K562 (cell line): Measurements from ENCODE around the gene ESRRB. TPM values are rescaled to one million over a fixed set of nuclear protein-coding genes. Genes with fewer than 3 reads are reported as not detected.

ENCODE experiments used
- ATAC-seq: fragments of 200-7000 bp; cut with Tn5 transposase; 3 replicates; pipeline ENCODE4 v1.9.1; 2020; ENCODE audit warnings: moderate library complexity
- BruUV-seq: library from RNA; stranded (reverse); fragments of 400-500 nt; replicated peaks from 2 replicates; lab custom pipeline; 2021; lab: Mats Ljungman, UMichigan
- CTCF ChIA-PET: fragments of 300-600 bp; formaldehyde crosslinking; extraction: SDS; loops from one replicate; lab custom pipeline; 2021; ENCODE audit warnings: low intra/inter-chr PET ratio; lab: Yijun Ruan, JAX
- POLR2A ChIA-PET: fragments of 300-600, 350-650 bp; sonication (Branson Sonifier 250); formaldehyde crosslinking; extraction: SDS; loops from one replicate; lab custom pipeline; 2021; ENCODE audit warnings: antibody characterized with exemption, inconsistent platforms; lab: Yijun Ruan, JAX
- DNase-seq, 4 experiments: peaks; one replicate each; pipeline versions ENCODE4 v3.0.0 to v3.0.0-alpha.2; 2011 to 2018; ENCODE audit warnings: low spot score in 3 of 4, mixed read lengths in 3 of 4; ENCODE audit errors: extremely low read depth in 1 of 4
- FAIRE-seq: peaks from 2 replicates; lab custom pipeline; 2011; peaks lifted over from hg19 to GRCh38; lab: Jason Lieb, UNC
- H2AFZ ChIP-seq: 2 replicates; pipeline ENCODE4 v1.6.0; 2011; ENCODE audit warnings: low read depth, low read length, control low read depth, inconsistent platforms
- H3K27ac ChIP-seq: fragments of 200-600 bp; 3 replicates; pipeline ENCODE4 v1.8.0; 2011; ENCODE audit warnings: low read depth, mild to moderate bottlenecking, control low read depth, inconsistent platforms, low read length, moderate library complexity, mixed read lengths; ENCODE audit errors: extremely low read depth
- H3K27me3 ChIP-seq, 2 experiments: fragments of 300-600 bp in 1 of 2; 2 replicates in 1 of 2; 3 replicates in 1 of 2; pipeline versions ENCODE4 v1.6.0 to v1.8.0; 2011; ENCODE audit warnings: inconsistent platforms in 2 of 2, low read length in 2 of 2, mild to moderate bottlenecking in 1 of 2, mixed read lengths in 1 of 2, moderate library complexity in 1 of 2; ENCODE audit not compliant: control insufficient read depth in 2 of 2, insufficient read depth in 2 of 2
- H3K36me3 ChIP-seq: fragments of 300-600 bp; 3 replicates; pipeline ENCODE4 v1.8.0; 2011; ENCODE audit warnings: mild to moderate bottlenecking, low read length, inconsistent platforms; ENCODE audit not compliant: control insufficient read depth, insufficient read depth
- H3K4me1 ChIP-seq, 2 experiments: fragments of 200-600 bp in 1 of 2; replicated peaks in 1 of 2; 2 replicates in 1 of 2; 3 replicates in 1 of 2; pipeline versions ENCODE4 v1.5.1 to v1.8.0; 2011; ENCODE audit warnings: inconsistent platforms in 2 of 2, low read length in 2 of 2, mild to moderate bottlenecking in 1 of 2, mixed read lengths in 1 of 2, moderate library complexity in 1 of 2; ENCODE audit not compliant: control insufficient read depth in 2 of 2, insufficient read depth in 2 of 2
- H3K4me2 ChIP-seq: 2 replicates; pipeline ENCODE4 v1.6.1; 2011; ENCODE audit warnings: low read length, control low read depth, inconsistent platforms, mixed read lengths; ENCODE audit not compliant: insufficient read depth
- H3K4me3 ChIP-seq: fragments of 200-600 bp; sonication (generic), shearing (Covaris generic); 2 replicates; pipeline ENCODE4 v1.5.1; 2016; ENCODE audit warnings: control low read depth, inconsistent platforms
- H3K79me2 ChIP-seq: fragments of 200-600 bp; 3 replicates; pipeline ENCODE4 v1.8.0; 2011; ENCODE audit warnings: low read length, inconsistent platforms; ENCODE audit not compliant: control insufficient read depth, insufficient read depth
- H3K9ac ChIP-seq, 2 experiments: 2 replicates each; pipeline versions ENCODE4 v1.6.0 to v1.6.1; 2011; ENCODE audit warnings: low read depth in 2 of 2, low read length in 2 of 2, control low read depth in 1 of 2, inconsistent platforms in 1 of 2, mild to moderate bottlenecking in 1 of 2, mixed read lengths in 1 of 2; ENCODE audit not compliant: insufficient read depth in 1 of 2
- H3K9me1 ChIP-seq: one replicate; pipeline ENCODE4 v1.6.0; 2011; ENCODE audit warnings: inconsistent platforms, mild to moderate bottlenecking, low read length, moderate library complexity; ENCODE audit not compliant: control insufficient read depth, insufficient read depth
- H3K9me3 ChIP-seq: replicated peaks from 2 replicates; pipeline ENCODE4 v1.5.1; 2011; ENCODE audit warnings: low read depth, low read length, inconsistent platforms; ENCODE audit not compliant: control insufficient read depth, insufficient read depth
- H4K20me1 ChIP-seq: replicated peaks from 2 replicates; pipeline ENCODE4 v1.6.1; 2011; ENCODE audit warnings: low read length, inconsistent platforms, mixed read lengths; ENCODE audit not compliant: control insufficient read depth, insufficient read depth
- MED1 ChIP-seq: sonication (generic); formaldehyde crosslinking; IDR thresholded peaks from 2 replicates; pipeline ENCODE4 v1.8.1; 2023; ENCODE audit warnings: missing genetic modification reagents, borderline replicate concordance
- MXI1 ChIP-seq: IDR thresholded peaks from 2 replicates; pipeline ENCODE4 v1.6.1; 2011; ENCODE audit warnings: low read depth, mild to moderate bottlenecking, improper control_type of control experiment, low read length
- RFX5 ChIP-seq: IDR thresholded peaks from 2 replicates; pipeline ENCODE4 v1.6.1; 2011; ENCODE audit warnings: low read depth, mild to moderate bottlenecking, improper control_type of control experiment, low read length
- STAT5B ChIP-seq: fragments of 250-450 bp; sonication (Bioruptor Pico); IDR thresholded peaks from 2 replicates; pipeline ENCODE4 v1.8.0; 2021; ENCODE audit warnings: mild to moderate bottlenecking, inconsistent platforms
- TBP ChIP-seq: optimal IDR thresholded peaks from 2 replicates; pipeline ENCODE3; 2011; ENCODE audit warnings: low read depth, low read length, improper control_type of control experiment
- TEAD4 ChIP-seq, 2 experiments: sonication (generic) in 1 of 2; formaldehyde crosslinking in 1 of 2; IDR thresholded peaks; 2 replicates each; pipeline versions ENCODE4 v1.6.1 to v1.8.0; 2012 to 2022; ENCODE audit warnings: borderline replicate concordance in 1 of 2, inconsistent platforms in 1 of 2, low read length in 1 of 2, mild to moderate bottlenecking in 1 of 2, missing genetic modification reagents in 1 of 2
- TSHZ1 ChIP-seq: fragments of 250-450 bp; sonication (Bioruptor Pico); IDR thresholded peaks from 2 replicates; pipeline ENCODE4 v1.4.0; 2020; ENCODE audit warnings: mild to moderate bottlenecking, moderate library complexity
- ZNF143 ChIP-seq: sonication (generic); formaldehyde crosslinking; IDR thresholded peaks from 2 replicates; pipeline ENCODE4 v1.9.0; 2022; ENCODE audit warnings: mild to moderate bottlenecking, missing genetic modification reagents
- ZNF174 ChIP-seq: fragments of 250-450 bp; sonication (Bioruptor Pico); IDR thresholded peaks from 2 replicates; pipeline ENCODE4 v1.4.0; 2020; ENCODE audit warnings: mild to moderate bottlenecking
- ZNF175 ChIP-seq: fragments of 200-800 bp; sonication (Bioruptor generic); IDR thresholded peaks from 2 replicates; pipeline ENCODE4 v1.6.1; 2016; ENCODE audit warnings: low read depth, mild to moderate bottlenecking, missing genetic modification characterization, missing compliant biosample characterization
- ZNF324 ChIP-seq: fragments of 250-450 bp; sonication (Bioruptor Pico); IDR thresholded peaks from 2 replicates; pipeline ENCODE4 v1.4.0; 2020; ENCODE audit warnings: mild to moderate bottlenecking
- ZNF77 ChIP-seq: fragments of 250-450 bp; sonication (Bioruptor Pico); IDR thresholded peaks from 2 replicates; pipeline ENCODE4 v1.5.0; 2020
- WGBS: fragments of 100-300 bp; shearing (Covaris generic); methylation state at CpG from one replicate; pipeline ENCODE4 v1.1.6; 2016; ENCODE audit warnings: low coverage, mixed read lengths; ENCODE audit not compliant: insufficient coverage; ENCODE audit errors: missing lambda C conversion rate; 5-methylcytosine and 5-hydroxymethylcytosine counted together
- in situ Hi-C: fragments of 300-500 bp; cut with MboI; formaldehyde crosslinking; loops from 4 replicates; pipeline ENCODE4 v1.15.0; 2018; ENCODE audit warnings: inconsistent platforms, mixed read lengths
- intact Hi-C: fragments of 100-400 bp; cut with micrococcal nuclease; formaldehyde crosslinking; loops from 2 replicates; pipeline ENCODE4 v1.14.2; 2022
- polyA plus RNA-seq, 8 experiments: library from polyadenylated mRNA; depleted of rRNA in 4 of 8; stranded (reverse) in 5 of 8; unstranded in 3 of 8; fragments of >200 nt; fragmentation: Nextera tagmentation in 2 of 8; fragmentation: Illumina TruSeq in 1 of 8; extraction: Ambion mirVana in 2 of 8; extraction: Trizol in 1 of 8; gene quantifications; 2 replicates each; pipeline versions ENCODE4 v1.2.1 to v1.2.3, GENCODE V29; 2011 to 2014; ENCODE audit warnings: inconsistent platforms in 1 of 8, missing spikeins in 1 of 8
- total RNA-seq, 7 experiments: library from RNA; depleted of rRNA in 6 of 7; stranded (reverse); fragments of >200 nt in 6 of 7; fragmentation: Illumina TruSeq in 2 of 7; extraction: Trizol in 2 of 7; gene quantifications; 2 replicates each; pipeline versions ENCODE4 v1.2.1 to v1.2.3, GENCODE V29; 2011 to 2021; ENCODE audit warnings: low replicate concordance in 1 of 7
- TF ChIP-seq, protein P1 (sequence below): fragments of 450-650 bp; IDR thresholded peaks from 2 replicates; pipeline ENCODE4 v1.6.1; 2014; ENCODE audit warnings: low read depth, mild to moderate bottlenecking, moderate library complexity, borderline replicate concordance
- TF ChIP-seq, protein P2 (sequence below): sonication (generic); IDR thresholded peaks from 2 replicates; pipeline ENCODE4 v1.6.1; 2016
- TF ChIP-seq, protein P3 (sequence below): fragments of 250-450 bp; sonication (Bioruptor Pico); IDR thresholded peaks from 2 replicates; pipeline ENCODE4 v1.5.0; 2021

The ESRRB gene
- total and polyA plus RNA-seq, 9 of the 15 experiments (the other 6 are each of a cell fraction or from before 2014, with no cell fraction given) = 3.2 to 24.7 (median 14.5) TPM

DNA sequence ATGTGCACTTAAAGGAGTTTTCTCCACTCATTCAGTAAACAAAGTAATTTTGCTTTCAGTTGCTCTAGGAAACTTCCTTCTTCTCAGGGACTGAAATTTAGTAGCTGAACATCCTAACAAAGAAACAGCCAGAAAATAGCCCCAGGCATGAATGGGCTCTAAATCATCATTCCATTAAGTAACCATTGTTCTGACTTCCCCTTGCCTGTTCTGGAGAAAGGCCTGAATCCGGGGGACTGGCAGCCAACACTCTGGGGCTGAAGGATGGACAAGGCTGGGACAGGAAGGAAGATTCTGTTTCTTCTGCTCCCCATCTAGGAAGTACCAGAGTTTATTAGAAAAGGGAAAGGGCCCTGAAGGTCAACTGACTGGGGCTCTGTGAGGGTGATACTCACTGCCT is 104.5 kb downstream of the ESRRB start:
- intact Hi-C loops = no loop called here
- Histone ChIP-seq H4K20me1 (no peaks in the 10 kb centered on the region), H3K79me2 (no peaks in the 10 kb centered on the region), H3K9ac (no peak overlapping the region), H3K9me1 (no peaks in the 10 kb centered on the region), H3K27ac (no peak overlapping the region), H3K36me3 (peaks cover 10% of the 10 kb centered on the region; the same call in 1 of the 3 replicates), H3K9me3 (no peaks in the 10 kb centered on the region), H3K4me3 (no peak overlapping the region), H3K4me1 (no peaks in the 10 kb centered on the region), H3K27me3 (no peaks in the 10 kb centered on the region), H3K4me2 (no peak overlapping the region), H2AFZ (no peak overlapping the region)
- in situ Hi-C loops = no loop called here
- CTCF ChIA-PET = no interaction called here
- POLR2A ChIA-PET = interaction anchor here (1.1 to 1.2 kb wide), 2 partner anchors 8 to 12 kb away, joined by 3 read pairs; no protein-coding TSS in a partner anchor
- FAIRE-seq = no peak
- ATAC-seq = no peak
- DNase-seq = no peak
- no TSS peak for BruUV-seq
- no peak for TF ChIP-seq TBP
- TF ChIP-seq, protein P1, sequence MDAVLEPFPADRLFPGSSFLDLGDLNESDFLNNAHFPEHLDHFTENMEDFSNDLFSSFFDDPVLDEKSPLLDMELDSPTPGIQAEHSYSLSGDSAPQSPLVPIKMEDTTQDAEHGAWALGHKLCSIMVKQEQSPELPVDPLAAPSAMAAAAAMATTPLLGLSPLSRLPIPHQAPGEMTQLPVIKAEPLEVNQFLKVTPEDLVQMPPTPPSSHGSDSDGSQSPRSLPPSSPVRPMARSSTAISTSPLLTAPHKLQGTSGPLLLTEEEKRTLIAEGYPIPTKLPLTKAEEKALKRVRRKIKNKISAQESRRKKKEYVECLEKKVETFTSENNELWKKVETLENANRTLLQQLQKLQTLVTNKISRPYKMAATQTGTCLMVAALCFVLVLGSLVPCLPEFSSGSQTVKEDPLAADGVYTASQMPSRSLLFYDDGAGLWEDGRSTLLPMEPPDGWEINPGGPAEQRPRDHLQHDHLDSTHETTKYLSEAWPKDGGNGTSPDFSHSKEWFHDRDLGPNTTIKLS = no peak
- no peak for TF ChIP-seq ZNF175 (CRISPR knock-in tag)
- TF ChIP-seq ZNF174 = no peak
- TF ChIP-seq TSHZ1 (CRISPR knock-in tag) = no peak
- TF ChIP-seq, protein P2, sequence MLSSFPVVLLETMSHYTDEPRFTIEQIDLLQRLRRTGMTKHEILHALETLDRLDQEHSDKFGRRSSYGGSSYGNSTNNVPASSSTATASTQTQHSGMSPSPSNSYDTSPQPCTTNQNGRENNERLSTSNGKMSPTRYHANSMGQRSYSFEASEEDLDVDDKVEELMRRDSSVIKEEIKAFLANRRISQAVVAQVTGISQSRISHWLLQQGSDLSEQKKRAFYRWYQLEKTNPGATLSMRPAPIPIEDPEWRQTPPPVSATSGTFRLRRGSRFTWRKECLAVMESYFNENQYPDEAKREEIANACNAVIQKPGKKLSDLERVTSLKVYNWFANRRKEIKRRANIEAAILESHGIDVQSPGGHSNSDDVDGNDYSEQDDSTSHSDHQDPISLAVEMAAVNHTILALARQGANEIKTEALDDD = no peak
- TF ChIP-seq MXI1 = no peak
- no peak for TF ChIP-seq RFX5
- TF ChIP-seq MED1 = no peak
- TF ChIP-seq ZNF77 (CRISPR knock-in tag) = no peak
- TF ChIP-seq, protein P3, sequence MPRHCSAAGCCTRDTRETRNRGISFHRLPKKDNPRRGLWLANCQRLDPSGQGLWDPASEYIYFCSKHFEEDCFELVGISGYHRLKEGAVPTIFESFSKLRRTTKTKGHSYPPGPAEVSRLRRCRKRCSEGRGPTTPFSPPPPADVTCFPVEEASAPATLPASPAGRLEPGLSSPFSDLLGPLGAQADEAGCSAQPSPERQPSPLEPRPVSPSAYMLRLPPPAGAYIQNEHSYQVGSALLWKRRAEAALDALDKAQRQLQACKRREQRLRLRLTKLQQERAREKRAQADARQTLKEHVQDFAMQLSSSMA (CRISPR knock-in tag) = no peak
- no peak for TF ChIP-seq ZNF324 (CRISPR knock-in tag)
- TF ChIP-seq ZNF143 (CRISPR knock-in tag) = no peak
- TF ChIP-seq STAT5B (CRISPR knock-in tag) = no peak
- no peak for TF ChIP-seq TEAD4 (IDR thresholded peaks at IDR 0.05; ENCODE audit: low read length)
- TF ChIP-seq TEAD4 (CRISPR knock-in tag; IDR thresholded peaks at IDR 0.05; ENCODE audit: borderline replicate concordance) = no peak
- WGBS = 20% methylated on average over 1 of the region's 1 CpG
